ENCODE results near the gene ASPSCR1. TPM values are rescaled to one million over a fixed set of nuclear protein-coding genes. Genes with fewer than 3 reads are reported as not detected.

ASPSCR1 gene
- total and polyA plus RNA-seq, 2 of the 13 experiments (the other 11 are each of a cell fraction or from before 2014, with no cell fraction given) = 274 to 314 TPM

- peak; percentile 30; the same call in 1 of the 2 replicates for TF ChIP-seq HMGXB3 (CRISPR knock-in tag; IDR thresholded peaks at IDR 0.05; ENCODE audit: borderline replicate concordance)
- TF ChIP-seq ZNF235 (CRISPR knock-in tag; IDR thresholded peaks at IDR 0.05; ENCODE audit: borderline replicate concordance) = 0 out of 2 replicates have a peak, but pooled peaks have one; percentile 66
- no peak for TF ChIP-seq MLLT10 (CRISPR knock-in tag; IDR thresholded peaks at IDR 0.05)
- peak; percentile 83; the same call in 1 of the 2 replicates for TF ChIP-seq ZNF205 (CRISPR knock-in tag; IDR thresholded peaks at IDR 0.05)
- TF ChIP-seq PRDM15 (CRISPR knock-in tag; IDR thresholded peaks at IDR 0.05) = no peak; the same call in none of the 2 replicates
- peak; percentile 88 for TF ChIP-seq MED13 (CRISPR knock-in tag; IDR thresholded peaks at IDR 0.05)
- TF ChIP-seq ZNF563 (CRISPR knock-in tag; IDR thresholded peaks at IDR 0.05) = peak; percentile 74
- TF ChIP-seq ZNF136 (CRISPR knock-in tag; IDR thresholded peaks at IDR 0.05; ENCODE audit: low read depth) = 0 out of 2 replicates have a peak, but pooled peaks have one; percentile 88
- TF ChIP-seq ZNF784 (CRISPR knock-in tag; IDR thresholded peaks at IDR 0.05; ENCODE audit: borderline replicate concordance) = peak; percentile 97
- TF ChIP-seq BCL3 (CRISPR knock-in tag; IDR thresholded peaks at IDR 0.05) = peak; percentile 99
- peak; percentile 95; the same call in 1 of the 2 replicates for TF ChIP-seq DZIP1 (CRISPR knock-in tag; IDR thresholded peaks at IDR 0.05)
- TF ChIP-seq TEAD3 (CRISPR knock-in tag; optimal IDR thresholded peaks at IDR 0.05; ENCODE audit: borderline replicate concordance) = peak; percentile 81
- no peak; the same call in none of the 2 replicates for TF ChIP-seq ISX (CRISPR knock-in tag; conservative IDR thresholded peaks at IDR 0.05)
These were observed 15.1 kb downstream of the ASPSCR1 start (continued) for GRCh38 chr17:81992306-81993102.
